MM.1S (cell line): Measurements from ENCODE around the gene NOD1.

Experiments
- DNase-seq: peaks from one replicate; pipeline ENCODE4 v3.0.0-alpha.2; 2015
- H2AFZ ChIP-seq: fragments of 300-600 bp; sonication (generic); 2 replicates; pipeline ENCODE4 v1.6.0; 2016; ENCODE audit warnings: antibody characterized with exemption, low read length
- H3F3A ChIP-seq: fragments of 300-600 bp; sonication (generic); 2 replicates; pipeline ENCODE4 v1.6.1; 2016; ENCODE audit warnings: mild to moderate bottlenecking, antibody characterized with exemption, low read length, moderate library complexity, mixed read lengths; ENCODE audit not compliant: insufficient read depth
- H3K27ac ChIP-seq: fragments of 300-600 bp; sonication (generic); 2 replicates; pipeline ENCODE4 v1.5.1; 2016; ENCODE audit warnings: mild to moderate bottlenecking, low read length
- H3K27me3 ChIP-seq: fragments of 300-600 bp; sonication (generic); replicated peaks from 2 replicates; pipeline ENCODE4 v1.6.0; 2016; ENCODE audit warnings: low read length; ENCODE audit not compliant: insufficient read depth
- H3K36me3 ChIP-seq: fragments of 300-600 bp; sonication (generic); replicated peaks from 2 replicates; pipeline ENCODE4 v1.6.1; 2016; ENCODE audit warnings: mild to moderate bottlenecking, low read length, mixed read lengths; ENCODE audit not compliant: insufficient read depth
- H3K4me1 ChIP-seq: fragments of 300-600 bp; sonication (generic); 2 replicates; pipeline ENCODE4 v1.6.1; 2016; ENCODE audit warnings: low read length, mixed read lengths
- H3K4me2 ChIP-seq: fragments of 300-600 bp; sonication (generic); 2 replicates; pipeline ENCODE4 v1.6.0; 2016; ENCODE audit warnings: low read depth, low read length
- H3K4me3 ChIP-seq: fragments of 300-600 bp; sonication (generic); 2 replicates; pipeline ENCODE4 v1.5.1; 2016; ENCODE audit warnings: low read length, mixed read lengths
- H3K79me2 ChIP-seq: fragments of 300-600 bp; sonication (generic); 2 replicates; pipeline ENCODE4 v1.6.1; 2016; ENCODE audit warnings: mixed run types, low read length, mixed read lengths
- H3K9ac ChIP-seq: fragments of 300-600 bp; sonication (generic); 2 replicates; pipeline ENCODE4 v1.6.1; 2016; ENCODE audit warnings: low read length, mixed read lengths
- H3K9me2 ChIP-seq: fragments of 300-600 bp; sonication (generic); replicated peaks from 2 replicates; pipeline ENCODE4 v1.6.1; 2016; ENCODE audit warnings: mild to moderate bottlenecking, low read length, mixed read lengths; ENCODE audit not compliant: insufficient read depth
- H3K9me3 ChIP-seq: fragments of 300-600 bp; sonication (generic); replicated peaks from 2 replicates; pipeline ENCODE4 v1.6.1; 2016; ENCODE audit warnings: mild to moderate bottlenecking, low read length, mixed read lengths; ENCODE audit not compliant: insufficient read depth
- H4K20me1 ChIP-seq: fragments of 300-600 bp; sonication (generic); 2 replicates; pipeline ENCODE4 v1.6.1; 2016; ENCODE audit warnings: mild to moderate bottlenecking, low read length, moderate library complexity, mixed read lengths; ENCODE audit not compliant: insufficient read depth
- EZH2 ChIP-seq: fragments of 300-600 bp; sonication (generic); optimal IDR thresholded peaks from 2 replicates; pipeline ENCODE3; 2017; ENCODE audit warnings: low read depth, mild to moderate bottlenecking, antibody characterized with exemption, low read length, mixed read lengths
- EZH2phosphoT487 ChIP-seq: fragments of 300-600 bp; sonication (generic); IDR thresholded peaks from 2 replicates; pipeline ENCODE4 v1.6.1; 2018; ENCODE audit warnings: antibody characterized with exemption, low read length
- TF ChIP-seq, protein P1 (sequence below): fragments of 300-600 bp; sonication (generic); IDR thresholded peaks from 2 replicates; pipeline ENCODE4 v1.5.1; 2016; ENCODE audit warnings: antibody characterized with exemption, low read length, mixed read lengths

NOD1 gene

DNA sequence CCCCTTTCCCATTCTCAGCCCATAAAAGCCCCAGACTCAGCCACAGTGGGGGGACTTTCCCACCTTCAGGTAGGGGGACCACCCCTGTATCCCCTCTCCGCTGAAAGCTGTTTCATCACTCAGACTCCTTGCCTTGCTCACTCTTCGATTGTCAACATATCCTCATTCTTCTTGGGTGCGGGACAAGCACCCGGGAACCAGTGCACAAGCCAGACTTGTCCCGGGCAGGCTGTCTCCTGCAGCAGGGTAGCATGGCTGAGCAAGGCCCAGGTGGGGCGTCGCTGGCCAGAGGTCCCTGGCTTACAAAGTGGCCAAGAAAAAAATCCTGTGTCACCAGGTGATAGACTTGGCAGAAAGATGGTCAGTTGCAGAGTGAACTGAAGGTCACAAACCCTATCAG is 64.7 kb downstream of the NOD1 start:
- H3K4me1 ChIP-seq: peaks cover 12% of the 10 kb centered on the region
- no peak overlapping the region for H3K9ac ChIP-seq
- DNase-seq: no peak
- no peak overlapping the region for H3K4me3 ChIP-seq
- no peaks in the 10 kb centered on the region for H3K36me3 ChIP-seq
- no peak overlapping the region for H3K27ac ChIP-seq
- no peaks in the 10 kb centered on the region for H3K79me2 ChIP-seq
- H4K20me1 ChIP-seq: no peaks in the 10 kb centered on the region
- TF ChIP-seq, protein P1, sequence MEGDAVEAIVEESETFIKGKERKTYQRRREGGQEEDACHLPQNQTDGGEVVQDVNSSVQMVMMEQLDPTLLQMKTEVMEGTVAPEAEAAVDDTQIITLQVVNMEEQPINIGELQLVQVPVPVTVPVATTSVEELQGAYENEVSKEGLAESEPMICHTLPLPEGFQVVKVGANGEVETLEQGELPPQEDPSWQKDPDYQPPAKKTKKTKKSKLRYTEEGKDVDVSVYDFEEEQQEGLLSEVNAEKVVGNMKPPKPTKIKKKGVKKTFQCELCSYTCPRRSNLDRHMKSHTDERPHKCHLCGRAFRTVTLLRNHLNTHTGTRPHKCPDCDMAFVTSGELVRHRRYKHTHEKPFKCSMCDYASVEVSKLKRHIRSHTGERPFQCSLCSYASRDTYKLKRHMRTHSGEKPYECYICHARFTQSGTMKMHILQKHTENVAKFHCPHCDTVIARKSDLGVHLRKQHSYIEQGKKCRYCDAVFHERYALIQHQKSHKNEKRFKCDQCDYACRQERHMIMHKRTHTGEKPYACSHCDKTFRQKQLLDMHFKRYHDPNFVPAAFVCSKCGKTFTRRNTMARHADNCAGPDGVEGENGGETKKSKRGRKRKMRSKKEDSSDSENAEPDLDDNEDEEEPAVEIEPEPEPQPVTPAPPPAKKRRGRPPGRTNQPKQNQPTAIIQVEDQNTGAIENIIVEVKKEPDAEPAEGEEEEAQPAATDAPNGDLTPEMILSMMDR: no peak
- TF ChIP-seq EZH2: no peak
- no peak for TF ChIP-seq EZH2phosphoT487
- no peak overlapping the region for H3K4me2 ChIP-seq
- no peaks in the 10 kb centered on the region for H3F3A ChIP-seq
- H3K27me3 ChIP-seq: no peaks in the 10 kb centered on the region
- H2AFZ ChIP-seq: no peak overlapping the region
- H3K9me2 ChIP-seq: no peaks in the 10 kb centered on the region
- H3K9me3 ChIP-seq: no peaks in the 10 kb centered on the region

DNA sequence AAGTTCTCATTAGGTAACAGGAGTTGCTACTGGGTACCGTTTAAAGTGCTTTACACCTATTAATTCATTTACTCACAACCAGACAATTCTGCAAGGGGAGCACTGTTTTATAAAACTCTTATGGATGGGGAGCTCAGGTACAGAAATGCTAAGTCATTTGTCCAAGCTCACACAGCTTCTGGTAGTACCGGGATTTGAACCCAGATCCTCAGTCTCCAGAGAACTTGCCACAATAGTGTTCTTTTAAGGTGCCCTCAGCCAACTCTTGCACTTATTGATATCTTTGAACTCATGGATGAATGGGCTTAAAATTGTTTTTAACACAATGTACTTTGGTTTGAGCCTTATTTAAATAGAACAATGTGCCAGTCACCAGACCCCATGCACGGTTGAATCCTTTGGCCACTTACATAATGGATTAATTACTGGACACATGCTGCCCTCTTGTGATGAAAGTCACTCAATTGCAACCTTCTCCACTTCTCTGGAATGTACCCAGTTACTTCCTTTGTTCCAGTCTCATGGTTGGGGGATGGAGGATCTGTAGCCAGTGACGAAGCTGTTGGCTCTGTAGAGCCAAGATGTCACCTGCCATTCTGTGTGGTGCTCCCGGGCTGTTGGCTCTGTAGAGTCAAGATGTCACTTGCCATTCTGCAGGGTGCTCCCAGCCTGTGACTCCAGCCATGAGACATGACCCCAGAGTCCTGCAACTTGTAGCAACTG is 65.6 kb downstream of the NOD1 start:
- Histone ChIP-seq H3K9me2 (no peaks in the 10 kb centered on the region), H3K9ac (no peak overlapping the region), H3K9me3 (no peaks in the 10 kb centered on the region), H2AFZ (no peak overlapping the region), H3F3A (no peaks in the 10 kb centered on the region), H4K20me1 (no peaks in the 10 kb centered on the region), H3K4me1 (peaks cover 12% of the 10 kb centered on the region), H3K79me2 (no peaks in the 10 kb centered on the region), H3K27ac (no peak overlapping the region), H3K4me3 (no peak overlapping the region), H3K36me3 (no peaks in the 10 kb centered on the region), H3K4me2 (no peak overlapping the region), H3K27me3 (no peaks in the 10 kb centered on the region)
- DNase-seq: peak; percentile 40
- no peak for TF ChIP-seq EZH2
- TF ChIP-seq, protein P1: peak; percentile 60

DNA sequence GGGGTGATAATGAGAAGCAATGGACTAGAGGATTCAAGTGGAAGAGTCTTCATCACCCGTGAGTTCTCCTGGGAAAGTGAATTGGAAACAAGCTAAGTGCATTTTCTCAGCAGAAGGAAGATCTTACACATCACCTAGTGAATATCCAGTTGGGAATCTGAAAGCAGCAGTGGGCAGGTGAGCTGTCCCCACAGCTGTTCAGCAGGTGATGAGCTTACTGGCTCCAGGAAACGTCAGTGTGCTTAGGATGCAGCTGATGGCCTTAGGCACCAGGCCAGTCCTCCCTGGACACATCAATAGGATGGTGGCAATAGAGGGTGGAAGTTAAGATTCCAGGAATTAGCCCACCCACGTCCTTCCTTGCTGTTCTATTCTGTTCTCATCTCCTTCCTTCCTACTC is 66.7 kb downstream of the NOD1 start:
- peaks cover 12% of the 10 kb centered on the region for H3K4me1 ChIP-seq
- DNase-seq: no peak
- no peak overlapping the region for H3K9ac ChIP-seq
- no peaks in the 10 kb centered on the region for H3K9me3 ChIP-seq
- H3K4me2 ChIP-seq: no peak overlapping the region
- no peaks in the 10 kb centered on the region for H3F3A ChIP-seq
- no peaks in the 10 kb centered on the region for H3K79me2 ChIP-seq
- H3K4me3 ChIP-seq: no peak overlapping the region
- H3K27me3 ChIP-seq: no peaks in the 10 kb centered on the region
- H3K9me2 ChIP-seq: no peaks in the 10 kb centered on the region
- no peak overlapping the region for H2AFZ ChIP-seq
- H4K20me1 ChIP-seq: no peaks in the 10 kb centered on the region
- H3K36me3 ChIP-seq: no peaks in the 10 kb centered on the region
- TF ChIP-seq, protein P1: no peak
- TF ChIP-seq EZH2phosphoT487: no peak
- TF ChIP-seq EZH2: no peak
- no peak overlapping the region for H3K27ac ChIP-seq
